NOMO-1 treated with DMSO at 0.1 percent for 48 hours (cell line): ENCODE data around the gene CRYAB.
A peak's percentile ranks its signal among the peaks of the same experiment; 100 is the strongest.
"Not testable (repeated sequence)": the region's sequence is repeated elsewhere in the genome, so short reads cannot be mapped to it uniquely, and the experiment has no call there.

Source experiments
- DNase-seq: peaks from one replicate; lab custom pipeline; 2025; ENCODE audit not compliant: unreplicated experiment; lab: John Stamatoyannopoulos, UW

Gene CRYAB

GRCh38 chr11:111910676-111911562 is 651 bp downstream of the CRYAB start:
- no peak for DNase-seq

GRCh38 chr11:111909378-111909777 is 2.2 kb downstream of the CRYAB start:
- DNase-seq, result no peak

- DNase-seq, result no peak
Measured at GRCh38 chr11:111908639-111909305, 2.8 kb downstream of the CRYAB start.

GRCh38 chr11:111906680-111907079 is 4.9 kb downstream of the CRYAB start:
- DNase-seq, result no peak

- DNase-seq, result no peak
Measured at GRCh38 chr11:111905411-111905810, 6.2 kb downstream of the CRYAB start.

- DNase-seq, result no peak
Measured at GRCh38 chr11:111886844-111887243, 24.7 kb downstream of the CRYAB start.

GRCh38 chr11:111886032-111886431 is 25.5 kb downstream of the CRYAB start:
- no peak for DNase-seq

GRCh38 chr11:111885053-111885452 is 26.5 kb downstream of the CRYAB start:
- not testable (repeated sequence) for DNase-seq

- no peak for DNase-seq
Measured at GRCh38 chr11:111882202-111882601, 29.4 kb downstream of the CRYAB start.

GRCh38 chr11:111879637-111879960 is 32.0 kb downstream of the CRYAB start:
- DNase-seq, result no peak

GRCh38 chr11:111878849-111879636 is 32.5 kb downstream of the CRYAB start, which contains the start of the genes CFAP68 and FDXACB1:
Gene CFAP68, plus strand, starts transcription at chr11:111879541. Its CDS starts 20 bp downstream, at chr11:111879561.
Gene FDXACB1, minus strand, starts transcription at chr11:111879165. Its CDS starts 33 bp downstream, at chr11:111879132.
- DNase-seq, result peak; percentile 97

- no peak for DNase-seq
Measured at GRCh38 chr11:111878385-111878848, 33.2 kb downstream of the CRYAB start.

- DNase-seq, result no peak
Measured at GRCh38 chr11:111871693-111872161, 39.8 kb downstream of the CRYAB start.

GRCh38 chr11:111870886-111871692 is 40.5 kb downstream of the CRYAB start, which contains the start of gene ALG9:
Gene ALG9, minus strand, starts transcription at chr11:111871581. Its CDS starts 99 bp downstream, at chr11:111871482.
- peak; percentile 66 for DNase-seq

- peak; percentile 63 for DNase-seq
Measured at GRCh38 chr11:111870522-111870885, 41.1 kb downstream of the CRYAB start.

- no peak for DNase-seq
Measured at GRCh38 chr11:111870113-111870512, 41.5 kb downstream of the CRYAB start.

GRCh38 chr11:111860257-111860656 is 51.3 kb downstream of the CRYAB start:
- DNase-seq, result no peak
